Ureter (tissue), 1 donor: ENCODE results near the gene SURF6. TPM values are rescaled to one million over a fixed set of nuclear protein-coding genes. Genes with fewer than 3 reads are reported as not detected.
A peak's percentile ranks its signal among the peaks of the same experiment; 100 is the strongest.

Experiments used
- DNase-seq: peaks from one replicate; pipeline ENCODE4 v3.0.0-alpha.2; 2020; ENCODE audit warnings: low spot score
- total RNA-seq: library from RNA; stranded (reverse); gene quantifications from one replicate; pipeline ENCODE4 v1.2.4, GENCODE V29; 2023
- donor health status: DM: yes; HTN: yes; CAD: no.

Gene SURF6
- total RNA-seq, 1 donor from 2014 or later = 19.6 TPM

GRCh38 chr9:133347985-133348717 is 12.2 kb upstream of the SURF6 start, which contains the start of the genes MED22 and RPL7A:
MED22 (minus strand) TSS chr9:133348131; CDS start chr9:133346662, 1,469 bp downstream.
RPL7A (plus strand) TSS chr9:133348218; CDS start chr9:133348244, 26 bp downstream.
- DNase-seq = peak; percentile 96

- no peak for DNase-seq
Observed at GRCh38 chr9:133347515-133347984, 11.6 kb upstream of the SURF6 start.

- no peak for DNase-seq
Observed at GRCh38 chr9:133346021-133346785, 10.2 kb upstream of the SURF6 start.

- DNase-seq = no peak
Observed at GRCh38 chr9:133345596-133345995, 9.6 kb upstream of the SURF6 start.

GRCh38 chr9:133344979-133345378 is 9.0 kb upstream of the SURF6 start:
- no peak for DNase-seq

- no peak for DNase-seq
Observed at GRCh38 chr9:133344071-133344470, 8.1 kb upstream of the SURF6 start.

GRCh38 chr9:133342570-133342969 is 6.6 kb upstream of the SURF6 start:
- DNase-seq = no peak

- DNase-seq = no peak
Observed at GRCh38 chr9:133342069-133342406, 6.0 kb upstream of the SURF6 start.

- DNase-seq = no peak
Observed at GRCh38 chr9:133341369-133342068, 5.5 kb upstream of the SURF6 start.

GRCh38 chr9:133340916-133341315 is 4.9 kb upstream of the SURF6 start:
- no peak for DNase-seq

GRCh38 chr9:133340256-133340655 is 4.3 kb upstream of the SURF6 start:
- no peak for DNase-seq

GRCh38 chr9:133339641-133340040 is 3.7 kb upstream of the SURF6 start:
- DNase-seq = no peak

- peak; percentile 37 for DNase-seq
Observed at GRCh38 chr9:133334888-133335287, 1.1 kb downstream of the SURF6 start.

- peak; percentile 66 for DNase-seq
Observed at GRCh38 chr9:133334161-133334560, 1.8 kb downstream of the SURF6 start.

GRCh38 chr9:133333566-133333965 is 2.4 kb downstream of the SURF6 start:
- peak; percentile 42 for DNase-seq

- DNase-seq = peak; percentile 29
Observed at GRCh38 chr9:133333011-133333410, 3.0 kb downstream of the SURF6 start.

GRCh38 chr9:133332381-133332730 is 3.6 kb downstream of the SURF6 start:
- DNase-seq = no peak

GRCh38 chr9:133331641-133332380 is 4.2 kb downstream of the SURF6 start:
- peak; percentile 40 for DNase-seq

- DNase-seq = no peak
Observed at GRCh38 chr9:133331221-133331620, 4.8 kb downstream of the SURF6 start.

GRCh38 chr9:133329306-133330156 is 6.5 kb downstream of the SURF6 start:
- DNase-seq = peak; percentile 41
